Measurements from ENCODE around the gene PLEK.
"Not testable (repeated sequence)": the region's sequence is repeated elsewhere in the genome, so short reads cannot be mapped to it uniquely, and the experiment has no call there.

PLEK gene

DNA sequence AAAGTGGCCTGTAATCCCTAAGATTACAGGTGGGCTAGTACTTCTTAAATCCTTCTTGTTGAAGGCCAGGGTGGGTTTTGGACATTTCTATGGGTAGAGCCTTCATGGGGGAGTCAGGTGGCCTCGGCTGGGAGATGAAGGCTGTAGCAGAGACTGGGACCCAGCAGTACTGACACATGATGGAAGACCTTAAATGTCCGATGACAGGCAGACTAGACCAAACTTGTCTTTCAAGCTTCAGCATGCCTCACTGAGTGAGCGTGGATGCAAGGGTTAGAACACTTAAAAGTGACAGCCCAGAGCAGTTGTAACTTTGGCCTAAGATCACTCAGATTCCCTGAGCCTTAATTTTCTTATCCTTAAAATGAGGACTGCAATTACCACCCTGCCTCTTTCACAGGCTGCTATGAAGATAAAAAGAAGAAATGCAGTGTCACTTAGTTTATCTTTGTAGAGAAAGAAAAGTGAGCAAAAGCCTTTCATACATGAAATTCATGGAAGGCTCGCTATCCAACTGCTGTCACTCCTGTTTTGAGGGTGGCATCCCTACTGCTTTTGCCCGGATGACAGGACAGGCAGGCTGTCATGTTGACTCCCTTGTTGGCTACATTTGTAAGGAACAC is 19.5 kb downstream of the PLEK start:
- DNase-seq (ENCODE audit: low read depth): no peak

DNA sequence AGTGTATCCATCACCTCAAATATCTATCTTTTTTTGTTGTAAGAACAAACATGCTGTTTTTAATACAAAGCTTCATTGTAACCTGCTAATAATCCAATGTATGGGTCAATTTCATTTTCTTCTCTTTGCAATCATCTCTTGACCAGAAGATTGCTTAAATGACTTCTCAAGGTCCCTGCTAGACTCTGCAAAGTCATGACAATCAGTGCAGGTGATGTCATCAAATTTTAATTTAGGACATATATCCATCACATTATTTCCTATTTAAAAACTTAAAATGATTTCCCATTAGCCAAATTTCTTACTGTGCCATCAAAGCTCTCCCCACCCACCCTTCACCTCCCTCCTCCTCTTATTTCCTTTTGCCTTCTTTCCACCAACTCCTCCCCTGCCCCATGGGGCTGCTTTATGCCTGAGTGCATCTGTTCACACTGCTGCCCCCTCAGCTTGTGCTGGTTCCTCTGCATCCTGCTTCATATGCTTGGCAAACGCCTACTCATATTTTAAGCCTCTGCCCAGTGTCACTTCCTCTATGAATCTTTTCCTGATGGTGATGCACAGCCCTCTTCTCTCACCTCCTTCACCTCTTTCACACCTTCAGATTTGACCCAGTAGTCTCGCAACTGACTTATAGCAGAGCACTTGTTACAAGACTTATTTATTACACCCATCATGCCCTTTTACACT is 20.3 kb downstream of the PLEK start:
- DNase-seq (ENCODE audit: low read depth): no peak

DNA sequence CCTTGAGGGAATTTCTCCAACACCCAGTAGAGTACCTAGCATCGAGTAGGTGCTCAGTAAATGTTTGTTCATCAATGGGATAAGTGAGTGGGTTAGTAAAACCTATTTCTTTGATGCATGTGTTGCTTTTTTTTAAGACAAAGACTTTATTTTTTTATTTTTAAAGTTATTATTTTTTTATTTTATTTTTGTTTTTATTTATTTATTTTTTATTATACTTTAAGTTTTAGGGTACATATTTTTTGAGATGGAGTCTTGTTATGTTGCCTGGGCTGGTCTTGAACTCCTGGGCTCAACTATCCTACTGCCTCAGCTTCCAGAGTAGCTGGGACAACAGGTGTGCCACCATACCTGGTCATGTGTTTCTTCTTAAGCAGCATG is 20.8 kb downstream of the PLEK start:
- DNase-seq (ENCODE audit: low read depth): no peak

DNA sequence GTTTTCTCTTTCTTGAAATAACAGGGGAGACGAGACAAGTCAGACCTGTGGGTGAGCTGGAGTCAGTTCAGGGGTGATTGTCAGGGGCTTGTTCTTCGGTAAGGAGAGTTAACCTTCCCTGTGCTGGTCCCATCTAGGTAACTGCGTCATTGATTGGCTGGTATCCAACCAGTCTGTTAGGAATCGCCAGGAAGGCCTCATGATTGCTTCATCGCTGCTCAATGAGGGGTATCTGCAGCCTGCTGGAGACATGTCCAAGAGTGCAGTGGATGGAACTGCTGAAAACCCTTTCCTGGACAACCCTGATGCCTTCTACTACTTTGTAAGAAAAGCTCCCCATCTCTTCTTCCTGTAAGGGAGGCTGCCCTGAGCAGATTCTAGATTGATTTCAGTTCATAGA is 21.3 kb downstream of the PLEK start:
- no peak for DNase-seq (ENCODE audit: low read depth)

- DNase-seq (ENCODE audit: low read depth): no peak
Measured at GRCh38 chr2:68387408-68388350, 22.6 kb downstream of the PLEK start.

DNA sequence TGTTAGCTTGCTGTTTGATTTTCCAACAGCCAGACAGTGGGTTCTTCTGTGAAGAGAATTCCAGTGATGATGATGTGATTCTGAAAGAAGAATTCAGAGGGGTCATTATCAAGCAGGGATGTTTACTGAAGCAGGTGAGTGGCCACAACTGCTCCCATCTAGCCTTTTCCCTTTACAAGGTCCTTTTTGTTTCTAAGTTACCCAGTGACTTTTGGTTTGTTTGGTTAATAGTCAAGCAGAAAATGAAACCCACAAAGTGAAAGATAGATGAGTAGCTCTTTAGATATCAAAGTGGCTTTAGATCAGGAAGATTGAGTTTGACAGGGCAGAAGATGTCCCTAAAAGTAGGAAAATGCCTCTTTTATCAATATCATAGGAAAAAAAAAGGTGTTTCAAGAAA is 23.3 kb downstream of the PLEK start:
- no peak for DNase-seq (ENCODE audit: low read depth)

GRCh38 chr2:68388772-68389171 is 23.7 kb downstream of the PLEK start:
- no peak for DNase-seq (ENCODE audit: low read depth)

GRCh38 chr2:68390114-68390513 is 25.0 kb downstream of the PLEK start:
- DNase-seq (ENCODE audit: low read depth): no peak

DNA sequence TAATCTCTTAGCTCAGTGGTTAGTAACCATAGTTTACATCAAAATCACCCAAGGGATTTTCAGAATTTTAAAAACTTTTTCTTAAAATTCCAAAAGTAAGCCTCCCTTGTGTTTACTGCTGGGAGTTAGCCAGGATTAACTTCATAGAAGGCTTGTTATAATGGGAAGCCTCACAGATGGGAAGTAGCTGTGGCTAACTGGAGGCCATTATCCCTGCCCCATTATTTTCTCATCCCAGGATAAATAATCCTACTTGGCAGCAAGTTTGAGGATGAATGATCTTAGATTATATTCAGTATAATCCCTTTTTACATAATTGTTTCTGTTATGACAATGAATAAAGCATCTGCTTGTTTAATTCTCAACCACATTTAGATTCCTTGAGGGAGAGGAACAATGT is 25.5 kb downstream of the PLEK start:
- DNase-seq (ENCODE audit: low read depth): no peak

DNA sequence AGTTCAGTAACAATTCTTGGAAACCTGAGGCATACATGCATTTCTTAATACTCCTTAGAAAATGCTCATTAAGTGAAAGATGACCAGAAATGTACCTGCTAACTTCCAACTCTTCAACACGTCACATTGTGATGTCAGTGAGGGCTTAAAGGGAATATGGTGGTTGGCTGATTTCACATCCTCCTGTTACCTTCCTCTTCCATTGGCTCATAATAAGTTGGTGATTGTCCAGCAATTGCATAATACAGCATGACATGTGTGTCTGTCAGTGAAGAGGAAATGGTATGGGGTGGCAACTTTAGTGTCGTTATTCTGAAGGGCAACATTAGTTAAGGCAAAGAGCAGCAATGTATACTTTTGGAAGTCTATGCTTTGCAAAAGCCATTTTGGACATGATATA is 26.0 kb downstream of the PLEK start:
- DNase-seq (ENCODE audit: low read depth): no peak

DNA sequence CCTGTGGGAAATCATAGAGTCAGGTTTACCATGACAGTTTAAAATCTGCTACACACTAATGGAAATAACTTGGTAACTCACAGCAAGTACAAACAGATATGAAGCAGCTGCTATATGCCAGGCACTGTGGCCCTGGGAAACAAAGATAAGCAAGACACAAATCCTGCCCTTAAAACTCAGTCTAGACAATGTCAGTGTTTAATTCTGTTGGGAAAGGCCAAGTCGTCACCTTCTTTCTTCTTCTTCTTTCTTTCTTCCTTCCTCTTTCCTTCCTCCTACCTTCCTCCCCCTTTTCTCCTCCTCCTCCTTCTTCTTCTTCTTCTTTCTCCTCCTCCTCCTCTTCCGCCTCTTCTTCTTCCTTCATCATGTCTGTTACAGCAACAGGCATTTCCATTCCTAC is 26.8 kb downstream of the PLEK start:
- DNase-seq (ENCODE audit: low read depth): no peak

DNA sequence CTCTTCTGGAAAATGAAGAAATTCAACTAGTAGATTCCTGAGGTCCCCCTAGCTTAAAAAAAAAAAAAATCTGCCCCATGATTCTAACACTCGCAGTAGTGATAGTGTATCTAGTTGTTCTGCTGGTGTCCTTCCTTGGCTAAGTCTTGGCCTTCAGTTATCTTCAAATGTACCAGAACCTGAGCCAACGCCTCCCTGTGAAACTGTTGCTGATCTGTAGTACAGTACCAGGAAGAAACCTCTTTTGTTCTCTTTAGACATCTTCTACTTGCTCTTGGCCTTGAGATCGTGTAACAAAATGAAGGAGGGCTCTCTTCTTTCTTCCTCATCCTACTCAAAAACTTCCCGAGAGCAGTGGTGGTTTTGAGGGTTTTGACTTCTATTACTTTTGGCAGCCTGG is 31.0 kb downstream of the PLEK start:
- no peak for DNase-seq (ENCODE audit: low read depth)

DNA sequence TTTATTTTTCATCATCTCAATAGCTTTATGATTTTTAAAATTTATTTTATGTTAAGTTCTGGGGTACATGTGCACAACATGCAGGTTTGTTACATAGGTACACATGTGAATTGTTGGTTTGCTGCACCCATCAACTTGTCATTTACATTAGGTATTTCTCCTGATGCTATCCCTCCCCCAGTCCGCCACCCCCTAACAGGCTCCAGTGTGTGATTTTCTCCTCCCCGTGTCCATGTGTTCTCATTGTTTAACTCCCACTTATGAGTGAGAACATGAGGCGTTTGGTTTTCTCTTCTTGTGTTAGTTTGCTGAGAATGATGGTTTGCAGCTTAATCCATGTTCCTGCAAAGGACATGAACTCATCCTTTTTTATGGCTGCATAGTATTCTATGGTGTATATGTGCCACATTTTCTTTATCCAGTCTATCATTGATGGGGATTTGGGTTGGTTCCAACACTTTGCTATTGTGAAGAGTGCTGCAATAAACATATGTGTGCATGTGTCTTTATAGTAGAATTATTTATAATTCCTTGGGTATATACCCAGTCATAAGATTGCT is 32.7 kb downstream of the PLEK start:
- not testable (repeated sequence) for DNase-seq (ENCODE audit: low read depth)

DNA sequence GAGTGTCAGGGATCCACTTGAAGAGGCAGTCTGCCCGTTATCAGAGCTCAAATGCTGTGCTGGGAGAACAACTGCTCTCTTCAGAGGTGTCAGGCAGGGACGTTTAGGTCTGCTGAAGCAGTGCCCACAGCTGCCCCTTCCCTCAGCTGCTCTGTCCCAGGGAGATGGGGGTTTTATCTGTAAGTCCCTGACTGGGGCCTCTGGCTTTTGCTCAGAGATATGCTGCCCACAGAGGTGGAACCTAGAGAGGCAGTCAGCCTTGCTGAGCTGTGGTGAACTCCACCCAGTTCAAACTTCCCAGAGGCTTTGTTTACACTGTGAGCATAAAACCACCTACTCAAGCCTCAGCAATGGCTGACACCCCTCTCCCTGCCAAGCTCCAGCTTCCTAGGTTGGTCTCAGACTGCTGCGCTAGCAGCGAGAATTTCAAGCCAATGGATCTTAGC is 38.1 kb downstream of the PLEK start:
- DNase-seq (ENCODE audit: low read depth): no peak

- no peak for DNase-seq (ENCODE audit: low read depth)
Measured at GRCh38 chr2:68404164-68404563, 39.1 kb downstream of the PLEK start.

- no peak for DNase-seq (ENCODE audit: low read depth)
Measured at GRCh38 chr2:68404893-68405799, 40.1 kb downstream of the PLEK start.

DNA sequence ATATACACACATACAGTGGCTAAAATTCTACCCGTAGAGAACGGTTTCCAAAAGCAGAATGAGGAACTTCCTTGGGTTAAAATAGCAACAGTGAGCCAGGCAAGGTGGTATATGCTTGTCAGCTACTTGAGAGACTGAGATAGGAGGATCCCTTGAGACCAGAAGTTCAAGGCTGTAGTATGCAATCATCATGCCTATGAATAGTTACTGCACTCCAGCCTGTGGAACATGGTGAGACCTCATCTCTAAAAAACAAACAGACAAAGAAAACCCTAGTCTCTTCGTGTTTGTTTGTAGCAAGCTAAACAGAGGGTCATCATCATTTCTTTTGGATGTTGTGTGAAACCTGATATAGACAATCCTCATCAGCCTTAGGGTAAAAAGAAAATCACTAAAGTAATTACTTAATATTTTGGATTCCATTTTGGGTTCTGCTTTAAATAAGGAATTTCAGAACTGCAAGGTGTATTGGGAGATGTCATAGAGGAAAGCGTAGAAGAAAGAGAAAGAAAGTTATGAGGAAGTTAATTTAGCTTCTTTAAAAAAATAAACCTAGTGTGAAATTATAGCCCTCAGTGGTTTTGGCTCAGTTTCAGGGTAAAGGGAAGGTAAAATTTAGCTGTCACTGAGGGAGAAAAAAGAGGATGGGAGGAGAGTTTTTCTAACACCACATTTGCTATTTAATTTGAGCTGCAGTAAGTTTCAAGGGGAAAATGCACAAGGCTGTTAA is 46.5 kb downstream of the PLEK start:
- DNase-seq (ENCODE audit: low read depth): no peak

GRCh38 chr2:68412127-68412819 is 47.2 kb downstream of the PLEK start:
- DNase-seq (ENCODE audit: low read depth): no peak

DNA sequence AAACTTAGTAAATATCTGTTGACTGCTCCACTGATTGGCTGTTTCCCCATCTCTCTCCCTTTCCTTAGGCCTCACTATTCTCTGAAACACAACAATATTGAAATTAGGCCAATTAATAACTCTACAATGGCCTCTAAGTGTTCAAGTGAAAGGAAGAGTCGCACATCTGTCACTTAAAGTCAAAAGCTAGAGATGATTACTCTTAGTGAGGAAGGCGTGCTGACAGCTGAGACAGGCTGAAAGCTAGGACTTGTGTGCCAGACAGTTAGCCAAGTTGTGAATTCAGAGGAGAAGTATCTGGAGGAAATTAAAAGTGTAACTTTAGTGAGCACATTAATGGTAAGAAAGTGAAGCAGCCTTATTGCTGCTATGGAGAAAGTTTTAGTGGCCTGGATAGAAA is 48.4 kb downstream of the PLEK start:
- no peak for DNase-seq (ENCODE audit: low read depth)

DNA sequence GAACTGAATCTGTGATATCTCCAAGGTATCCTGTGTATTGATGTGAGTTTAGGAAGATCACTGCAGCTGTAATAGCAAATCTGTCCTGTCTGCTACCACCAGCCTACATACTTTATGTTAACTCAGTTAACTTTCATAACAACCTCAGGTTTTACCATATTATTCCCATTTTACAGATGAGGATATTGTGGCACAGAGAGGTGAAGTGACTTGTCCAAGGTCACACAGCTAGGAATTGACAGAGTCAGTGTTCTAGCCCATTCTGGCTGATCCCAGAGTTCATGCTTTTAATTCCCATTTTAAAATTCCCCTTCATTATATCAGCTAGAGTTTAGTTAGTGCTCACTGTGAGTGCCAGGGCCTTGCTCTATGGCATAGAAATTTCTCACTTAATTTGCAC is 49.4 kb downstream of the PLEK start:
- DNase-seq (ENCODE audit: low read depth): no peak
